Activated T-cell treated with anti-CD3 and anti-CD28 coated beads for 1 hour (primary cell): Measurements from ENCODE around the gene CD2.

ENCODE experiments used
- DNase-seq: peaks from one replicate; pipeline ENCODE4 v3.0.0-alpha.2; 2020; ENCODE audit warnings: low read depth

The CD2 gene

DNA sequence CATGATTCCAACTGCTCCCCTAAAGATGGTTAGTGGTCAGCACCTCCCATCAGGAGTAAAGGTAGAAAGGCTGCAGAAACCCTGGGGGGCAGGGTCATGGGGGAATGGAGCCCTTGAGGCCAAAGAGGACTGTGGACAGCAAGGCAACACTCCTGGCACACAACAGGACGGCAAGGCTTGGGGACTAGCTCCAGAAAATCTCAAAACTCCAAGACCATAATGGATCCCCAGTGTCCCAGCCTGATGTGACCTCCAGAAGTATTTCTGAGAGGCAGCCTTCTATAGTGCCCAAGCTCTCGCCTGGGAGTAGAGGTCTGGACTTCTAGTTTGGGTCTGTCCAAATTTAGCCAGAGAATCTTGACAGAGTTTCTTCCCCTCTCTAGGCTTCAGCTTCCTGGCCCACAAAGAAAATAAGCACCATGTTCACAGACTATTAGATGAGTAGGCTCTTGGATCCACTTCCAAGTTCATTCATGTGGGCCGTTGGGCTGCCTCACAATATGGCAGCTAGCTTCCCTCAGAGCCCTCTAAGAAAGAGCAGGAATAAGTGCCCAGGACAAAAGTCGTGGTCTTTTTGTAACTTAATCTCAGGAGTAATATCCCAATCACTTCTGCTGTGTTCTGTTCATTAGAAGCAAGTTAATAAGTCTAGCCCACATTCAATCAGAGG lies 6.9 kb downstream of the CD2 start:
- DNase-seq, result no peak

DNA sequence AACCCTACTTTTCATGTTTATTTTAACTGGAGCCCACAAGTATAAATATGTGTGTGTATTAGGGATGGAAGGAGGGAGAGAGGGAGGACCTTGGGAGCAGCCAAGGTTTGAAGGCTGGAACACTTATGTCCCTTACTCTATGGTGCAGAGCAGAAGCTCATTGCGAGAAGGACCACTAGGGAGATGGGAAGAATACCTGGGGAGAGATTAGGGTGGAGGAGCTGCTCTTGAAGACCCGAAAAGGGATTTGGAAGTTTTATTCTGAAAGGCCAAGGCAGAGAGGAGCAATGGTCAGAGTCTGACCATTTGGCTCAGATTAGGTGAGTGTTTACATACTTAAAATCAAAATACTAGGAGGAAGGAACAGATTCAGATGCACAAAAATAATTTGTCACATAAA lies 8.1 kb downstream of the CD2 start:
- no peak for DNase-seq

DNA sequence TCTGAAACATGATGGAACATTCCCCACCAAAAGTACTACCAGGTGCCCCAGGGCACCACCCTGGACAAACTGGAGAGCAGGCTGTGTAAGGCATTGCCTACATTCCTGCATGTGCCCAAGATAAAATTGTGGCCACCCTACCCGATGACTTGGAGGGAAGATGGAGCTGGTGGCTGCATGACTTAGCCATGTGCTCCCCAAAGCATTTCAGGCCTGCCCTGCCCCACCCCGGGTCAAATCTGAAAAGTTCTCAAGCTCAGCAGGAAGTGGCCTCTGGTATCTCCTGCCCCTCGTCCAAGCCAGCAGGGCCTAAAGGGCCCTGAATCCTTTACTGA lies 8.5 kb downstream of the CD2 start:
- DNase-seq, result no peak

DNA sequence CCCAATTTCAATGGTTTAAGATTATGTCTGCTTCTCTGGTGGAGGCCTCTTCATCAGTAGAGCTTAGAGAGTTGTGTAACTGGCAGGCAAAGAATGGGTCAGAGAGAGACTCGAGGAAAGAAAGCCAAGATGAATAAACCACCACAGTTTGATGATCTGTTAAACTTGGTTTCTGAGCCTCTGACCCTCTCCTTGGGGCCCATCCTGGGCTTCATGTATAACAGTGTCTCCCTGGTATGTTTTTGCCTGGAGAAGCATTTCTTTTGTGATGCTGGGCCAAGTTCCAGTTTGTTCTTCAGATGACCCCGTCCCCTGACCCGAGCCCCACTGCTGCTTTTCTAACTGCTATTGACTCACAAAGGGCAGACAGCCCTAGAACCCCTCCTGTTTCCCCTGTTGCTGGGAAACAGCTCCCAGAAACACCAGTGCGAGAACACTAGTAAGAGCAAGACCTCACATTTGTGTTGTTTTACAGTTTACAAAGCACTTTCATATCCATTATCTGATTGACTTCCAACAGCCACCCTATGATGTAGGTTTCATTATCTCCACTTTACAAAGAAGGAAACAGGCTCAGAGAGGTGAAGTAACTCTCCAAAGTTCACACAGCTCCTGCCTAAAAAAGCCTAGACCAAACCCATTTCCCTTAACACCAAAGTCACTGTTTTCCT lies 9.0 kb downstream of the CD2 start:
- DNase-seq, result no peak

DNA sequence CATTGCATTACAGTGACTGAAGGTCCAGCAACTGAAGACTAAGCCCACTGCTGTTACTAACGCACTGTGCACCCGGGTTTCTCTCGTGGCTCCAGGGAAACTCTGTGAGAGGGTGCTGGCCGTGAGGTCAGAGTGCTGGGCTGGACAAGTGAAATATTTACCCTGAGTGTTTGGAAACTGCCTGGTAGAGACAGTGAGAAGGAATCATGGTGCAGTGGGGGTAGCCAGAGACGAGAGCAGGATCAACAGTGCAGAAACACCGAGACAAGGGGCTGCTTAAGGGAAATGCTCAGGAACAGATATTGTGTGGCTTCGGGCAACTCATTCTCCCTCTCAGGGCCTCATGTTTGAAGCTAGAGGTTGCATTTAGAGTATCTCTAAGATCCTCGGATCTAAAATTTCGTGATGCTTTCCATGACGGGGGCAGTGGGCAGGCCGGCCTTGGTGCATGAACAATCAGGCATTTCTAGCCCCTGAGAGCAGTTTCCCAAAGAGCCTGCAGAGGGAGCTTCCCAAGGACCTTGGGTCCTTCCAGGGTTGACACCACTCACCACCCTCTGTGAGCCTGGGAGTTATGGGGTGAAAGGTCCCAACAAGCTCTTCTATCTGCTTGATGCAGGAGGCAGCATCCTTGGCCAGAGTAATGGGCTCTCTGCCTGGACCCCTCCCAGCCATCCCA lies 9.7 kb downstream of the CD2 start:
- no peak for DNase-seq

DNA sequence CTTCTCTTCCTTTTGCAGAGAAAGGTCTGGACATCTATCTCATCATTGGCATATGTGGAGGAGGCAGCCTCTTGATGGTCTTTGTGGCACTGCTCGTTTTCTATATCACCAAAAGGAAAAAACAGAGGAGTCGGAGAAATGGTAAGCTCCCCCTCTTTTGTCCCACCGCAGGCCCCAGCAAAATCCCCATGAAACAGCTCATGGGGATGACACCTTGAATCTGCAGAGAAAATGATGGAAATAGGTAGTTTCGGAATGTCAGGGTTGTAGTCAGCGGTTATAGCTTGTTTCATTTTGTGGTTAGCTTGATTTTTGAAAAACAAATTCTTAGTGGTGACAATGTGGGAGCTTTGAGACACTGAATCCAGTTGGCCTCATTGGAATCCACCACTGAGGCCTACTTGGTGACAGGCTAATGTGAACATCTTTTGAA lies 10.3 kb downstream of the CD2 start:
- DNase-seq, result no peak

DNA sequence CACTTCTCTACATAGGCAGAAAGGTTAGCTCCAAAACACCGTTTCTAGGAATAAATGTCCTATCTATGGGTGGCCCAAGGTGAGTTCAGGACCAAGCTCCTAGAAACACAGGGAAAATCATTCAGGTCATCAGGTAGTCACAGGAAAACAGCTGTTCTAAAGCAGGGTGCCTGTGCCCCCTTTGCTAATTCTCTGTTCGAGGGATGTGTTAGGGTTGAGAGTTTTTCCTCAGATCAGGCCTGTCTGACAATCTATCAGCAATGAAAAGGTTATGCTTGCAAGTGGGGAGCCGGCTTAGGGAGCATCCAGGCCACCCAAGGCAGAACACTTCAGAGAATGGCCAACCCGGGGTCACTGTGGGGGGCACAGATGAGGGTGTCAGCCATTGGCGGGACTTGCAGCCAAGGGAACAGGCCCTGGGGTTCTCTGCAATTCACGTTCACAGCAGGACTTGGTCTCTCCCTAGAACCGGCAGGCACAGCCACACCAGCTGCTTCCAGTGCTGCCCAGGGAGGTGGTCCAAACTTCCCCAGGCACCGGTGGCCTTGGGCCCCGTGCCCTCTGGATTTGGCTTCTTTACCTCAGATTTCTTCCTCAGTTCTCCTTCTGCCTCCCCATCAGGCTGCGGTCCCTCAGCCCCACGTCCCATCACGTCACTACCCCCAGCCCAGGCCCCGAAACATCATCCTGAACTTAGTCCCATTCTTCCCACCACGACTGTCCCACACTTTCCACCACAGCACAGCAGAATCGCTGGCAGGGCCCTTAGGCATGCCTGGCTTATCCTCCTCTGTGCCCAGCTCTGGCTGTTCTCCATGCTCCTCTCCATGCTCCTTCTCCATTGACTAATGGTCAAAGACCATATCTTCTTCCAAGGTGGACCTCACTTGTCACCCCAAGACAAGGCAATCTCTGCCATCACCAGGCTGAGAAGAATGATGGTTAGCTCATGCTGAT lies 11.0 kb downstream of the CD2 start:
- no peak for DNase-seq

DNA sequence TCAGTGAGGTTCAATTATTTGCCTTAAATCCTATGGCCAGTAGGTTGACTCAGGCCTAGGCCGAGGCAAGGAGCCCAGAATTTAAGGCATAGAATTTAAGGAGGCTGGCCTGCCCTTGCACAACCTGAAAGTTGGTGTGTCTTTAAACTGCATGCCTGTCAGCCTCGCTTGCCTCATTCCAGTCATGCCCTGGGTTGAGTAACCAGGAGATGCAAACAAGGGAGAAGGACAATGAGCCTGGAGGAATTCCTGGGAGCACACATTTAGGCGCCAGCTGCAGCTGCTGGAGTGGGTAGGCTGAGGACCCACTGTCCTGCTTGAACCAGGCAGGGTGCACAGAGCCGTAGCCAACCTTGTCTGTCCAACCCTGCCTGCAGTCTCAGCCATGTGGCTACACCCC lies 11.7 kb downstream of the CD2 start:
- no peak for DNase-seq

DNA sequence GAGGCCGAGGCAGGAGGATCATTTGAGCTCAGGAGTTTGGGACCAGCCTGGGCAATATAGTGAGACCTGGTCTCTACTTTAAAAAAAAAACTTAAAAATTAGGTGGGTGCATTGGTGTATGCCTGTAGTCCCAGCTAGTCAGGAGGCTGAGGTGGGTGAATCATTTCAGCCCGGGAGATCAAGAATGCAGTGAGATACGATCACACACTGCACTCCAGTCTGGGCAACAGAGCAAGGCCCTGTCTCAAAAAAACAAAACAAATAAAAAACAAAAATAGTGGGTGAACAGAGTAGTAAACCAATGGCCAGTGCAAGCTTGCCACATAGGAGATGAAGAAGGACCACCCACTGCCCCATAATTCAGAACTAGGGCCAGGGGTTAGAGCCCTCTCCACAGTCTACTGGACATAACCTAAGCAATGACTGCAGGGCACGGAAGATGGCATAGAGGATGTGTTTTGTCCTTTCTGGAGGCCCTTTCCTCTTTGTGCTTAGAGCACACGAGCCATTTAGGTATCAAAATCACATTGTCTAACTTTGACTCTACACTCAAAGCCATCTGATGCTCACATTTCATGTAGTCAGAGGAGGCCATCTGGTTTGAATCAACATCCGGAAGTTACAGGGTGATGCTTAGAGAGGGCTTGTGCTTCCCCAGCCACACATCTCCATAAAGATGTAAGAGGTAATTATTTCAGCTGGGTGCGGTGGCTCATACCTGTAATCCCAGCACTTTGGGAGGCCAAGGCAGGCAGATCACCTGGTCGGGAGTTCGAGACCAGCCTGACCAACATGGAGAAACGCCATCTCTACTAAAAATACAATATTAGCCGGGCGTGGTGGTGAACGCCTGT lies 12.6 kb downstream of the CD2 start:
- no peak for DNase-seq

DNA sequence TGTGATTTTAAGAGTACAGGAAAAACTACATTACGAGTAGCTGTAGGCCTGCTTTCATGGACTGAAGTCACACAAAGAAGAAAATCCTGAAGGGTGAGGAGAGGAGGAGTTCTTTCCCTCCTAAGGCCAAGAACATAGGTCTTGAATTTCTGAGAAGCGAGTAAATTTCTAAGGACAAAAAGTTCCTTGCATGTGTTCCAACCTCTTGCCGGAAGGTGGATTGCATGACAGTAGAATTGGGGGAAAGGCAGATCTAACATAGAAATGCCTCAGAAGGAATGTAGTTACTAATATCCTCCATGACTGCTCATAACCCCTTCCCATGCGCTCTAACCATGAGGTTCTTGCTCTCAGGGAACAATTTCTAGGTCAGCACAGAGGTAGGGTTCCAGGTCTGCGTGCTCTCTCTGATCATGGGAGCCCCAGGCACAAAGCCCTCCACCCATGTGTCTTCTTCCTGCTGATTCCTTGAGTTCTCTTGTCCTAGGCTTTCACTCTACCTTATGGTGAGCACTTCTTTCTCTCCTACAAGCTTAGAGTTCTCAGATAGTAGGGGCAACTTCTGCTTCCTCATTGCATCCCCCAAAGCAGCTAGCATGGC lies 13.7 kb downstream of the CD2 start:
- no peak for DNase-seq

DNA sequence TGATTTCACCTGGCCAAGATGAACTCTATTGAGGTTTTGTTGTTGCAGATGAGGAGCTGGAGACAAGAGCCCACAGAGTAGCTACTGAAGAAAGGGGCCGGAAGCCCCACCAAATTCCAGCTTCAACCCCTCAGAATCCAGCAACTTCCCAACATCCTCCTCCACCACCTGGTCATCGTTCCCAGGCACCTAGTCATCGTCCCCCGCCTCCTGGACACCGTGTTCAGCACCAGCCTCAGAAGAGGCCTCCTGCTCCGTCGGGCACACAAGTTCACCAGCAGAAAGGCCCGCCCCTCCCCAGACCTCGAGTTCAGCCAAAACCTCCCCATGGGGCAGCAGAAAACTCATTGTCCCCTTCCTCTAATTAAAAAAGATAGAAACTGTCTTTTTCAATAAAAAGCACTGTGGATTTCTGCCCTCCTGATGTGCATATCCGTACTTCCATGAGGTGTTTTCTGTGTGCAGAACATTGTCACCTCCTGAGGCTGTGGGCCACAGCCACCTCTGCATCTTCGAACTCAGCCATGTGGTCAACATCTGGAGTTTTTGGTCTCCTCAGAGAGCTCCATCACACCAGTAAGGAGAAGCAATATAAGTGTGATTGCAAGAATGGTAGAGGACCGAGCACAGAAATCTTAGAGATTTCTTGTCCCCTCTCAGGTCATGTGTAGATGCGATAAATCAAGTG lies 14.3 kb downstream of the CD2 start:
- no peak for DNase-seq

DNA sequence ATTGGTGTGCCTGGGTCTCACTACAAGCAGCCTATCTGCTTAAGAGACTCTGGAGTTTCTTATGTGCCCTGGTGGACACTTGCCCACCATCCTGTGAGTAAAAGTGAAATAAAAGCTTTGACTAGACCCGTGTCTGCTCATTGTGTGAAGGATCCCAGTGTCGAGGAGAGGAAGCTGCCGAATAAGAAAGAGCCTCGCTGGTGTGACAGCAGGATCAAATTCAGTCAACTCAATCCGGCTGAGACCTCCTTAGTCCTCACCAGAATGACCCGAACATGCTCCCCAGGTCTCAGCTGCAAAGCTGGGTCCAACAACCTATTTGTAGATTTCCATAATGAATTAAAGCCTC lies 14.8 kb downstream of the CD2 start:
- no peak for DNase-seq

DNA sequence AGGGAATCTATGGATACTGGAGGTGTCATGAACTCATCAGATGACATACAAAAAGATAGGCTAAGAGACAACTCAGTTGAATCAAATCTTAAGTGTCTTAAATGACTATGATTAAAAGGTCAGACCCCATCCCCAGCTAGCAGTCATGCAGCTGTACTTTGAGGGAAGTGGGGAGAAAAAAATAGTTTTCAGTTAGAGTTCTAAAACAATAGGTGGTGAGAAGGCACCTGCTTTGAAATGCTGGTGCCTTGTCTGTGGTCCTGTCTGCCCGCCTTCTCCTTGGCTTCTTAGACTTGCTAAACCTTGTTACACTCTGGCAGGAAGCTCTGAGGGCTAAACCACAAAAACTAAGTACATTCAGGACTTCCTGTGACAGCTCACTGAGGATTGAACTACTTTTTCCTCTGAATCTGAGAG lies 15.3 kb downstream of the CD2 start:
- peak; percentile 51 for DNase-seq

DNA sequence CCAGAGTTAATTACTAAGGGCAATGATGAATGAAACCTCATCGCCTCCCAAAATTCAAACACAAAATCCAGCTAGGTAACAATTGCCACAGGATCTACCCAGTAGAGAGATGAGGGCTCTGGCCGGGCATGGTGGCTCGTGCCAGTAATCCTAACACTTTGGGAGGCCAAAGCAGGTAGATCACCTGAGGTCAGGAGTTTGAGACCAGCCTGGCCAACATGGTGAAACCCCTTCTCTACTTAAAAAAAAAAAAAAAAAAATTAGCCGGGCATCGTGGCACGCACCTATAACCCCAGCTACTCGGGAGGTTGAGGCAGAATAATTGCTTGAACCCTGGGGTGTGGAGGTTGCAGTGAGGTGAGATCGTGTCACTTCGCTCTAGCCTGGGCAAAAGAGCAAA lies 15.8 kb downstream of the CD2 start:
- DNase-seq, result no peak

DNA sequence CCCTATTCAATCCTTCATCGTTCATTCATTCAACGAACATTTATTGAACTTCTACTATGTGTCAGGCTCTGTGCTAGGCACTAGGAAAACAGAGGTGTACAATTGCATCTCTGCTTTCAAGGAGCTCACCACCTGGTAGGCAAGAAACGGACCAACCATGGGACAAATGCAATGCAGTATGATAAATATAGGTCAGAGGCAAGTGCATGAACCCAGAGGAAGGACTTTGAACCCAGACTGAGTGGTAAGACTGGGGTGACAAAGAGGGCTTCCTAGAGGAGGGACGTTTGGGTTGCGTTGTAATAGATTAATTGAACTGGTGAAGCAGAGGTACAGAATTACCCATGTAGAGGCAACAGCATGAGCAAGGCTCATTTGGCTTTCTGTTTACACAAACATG lies 16.4 kb downstream of the CD2 start:
- DNase-seq, result no peak

DNA sequence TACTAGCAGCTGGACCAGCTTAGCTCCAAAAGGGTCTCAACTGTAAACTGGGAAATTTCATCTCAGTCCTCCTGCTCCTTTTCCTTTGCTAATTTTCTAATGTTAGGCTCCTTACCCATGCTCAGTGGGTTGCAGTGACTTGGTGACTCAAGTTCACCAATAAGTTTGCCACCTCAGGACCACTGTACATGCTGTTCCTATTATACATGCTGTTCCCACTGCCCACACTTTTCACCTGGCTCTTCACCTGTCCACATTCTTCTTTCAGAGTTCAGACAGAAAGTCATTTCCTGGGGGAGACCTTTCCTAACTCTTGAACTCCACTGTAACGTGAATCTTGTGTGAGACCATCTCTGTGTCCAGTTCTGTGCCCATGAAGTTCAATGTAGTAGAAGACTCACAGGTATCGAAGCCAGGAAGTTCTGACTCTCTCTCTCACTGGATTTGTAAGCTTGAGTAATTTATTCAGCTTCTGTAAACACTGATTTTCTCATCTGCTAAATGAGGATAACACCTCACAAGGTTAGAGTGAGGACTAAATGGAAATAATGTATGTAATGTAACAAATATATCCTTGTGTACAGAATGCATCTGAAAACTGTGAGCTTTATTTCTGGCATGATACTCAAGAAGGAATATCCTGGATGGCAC lies 17.9 kb downstream of the CD2 start:
- no peak for DNase-seq

DNA sequence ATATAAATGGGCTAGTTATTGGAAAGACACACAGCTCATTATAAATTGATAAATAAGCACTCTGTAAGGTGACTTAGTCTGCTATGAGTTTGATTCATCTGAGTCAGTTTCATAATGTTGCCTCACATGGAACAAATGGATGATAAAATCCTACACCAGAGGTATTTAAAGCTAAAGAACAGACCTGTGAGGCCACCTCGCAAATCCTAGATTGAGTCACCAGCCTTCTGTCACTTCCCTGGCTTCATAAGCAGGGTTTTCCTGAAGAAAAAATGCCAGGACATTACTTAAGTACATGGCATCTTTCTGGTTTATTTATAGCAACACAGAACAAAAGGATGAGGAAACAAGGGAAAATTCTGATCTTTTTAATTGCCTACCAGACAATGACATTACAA lies 18.4 kb downstream of the CD2 start:
- DNase-seq, result no peak

DNA sequence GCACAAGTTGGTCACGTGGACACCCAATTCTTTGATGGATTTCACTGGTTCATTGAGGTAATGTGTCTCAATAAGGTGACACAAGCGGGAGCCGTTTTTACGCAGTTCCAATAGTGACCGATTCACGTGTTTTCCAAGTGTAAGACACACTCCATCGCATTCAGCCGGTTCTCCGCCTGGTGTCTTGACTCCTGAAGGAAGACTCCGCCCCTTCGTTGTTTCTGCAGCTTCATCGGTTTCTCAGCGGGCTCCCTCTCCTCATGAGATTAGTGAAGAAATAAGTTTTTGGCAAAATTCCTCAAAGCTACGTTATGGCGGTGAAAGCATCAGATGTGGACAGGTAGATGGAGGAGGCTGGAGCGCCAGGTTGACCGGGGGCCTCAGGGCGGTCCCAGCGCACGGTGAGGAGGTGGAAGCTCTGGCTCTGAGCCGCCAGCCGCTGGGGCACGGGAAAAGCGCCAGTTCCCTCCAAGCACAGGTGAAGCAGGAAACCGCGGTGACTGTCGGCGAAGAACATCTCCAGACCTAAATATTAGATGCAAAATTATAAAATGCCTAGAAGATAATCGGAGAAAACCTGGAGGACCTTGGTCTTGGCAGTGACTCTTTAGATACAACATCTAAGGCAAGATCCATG lies 21.0 kb downstream of the CD2 start:
- no peak for DNase-seq
